Panc1 (cell line): Measurements from ENCODE around the gene LRIT3. TPM values are rescaled to one million over a fixed set of nuclear protein-coding genes. Genes with fewer than 3 reads are reported as not detected.

Experiments used
- ATAC-seq: fragments of 200-7000 bp; cut with Tn5 transposase; 2 replicates; pipeline ENCODE4 v1.9.1; 2020; ENCODE audit warnings: mild to moderate bottlenecking, moderate library complexity
- BruUV-seq: library from RNA; stranded (reverse); fragments of 400-500 nt; replicated peaks from 2 replicates; lab custom pipeline; 2021; lab: Mats Ljungman, UMichigan
- CTCF ChIA-PET: fragments of 300-600 bp; sonication (Branson Sonifier 250); formaldehyde crosslinking; loops from one replicate; lab custom pipeline; 2022; ENCODE audit warnings: antibody characterized with exemption; lab: Charles Lee
- POLR2A ChIA-PET: fragments of 300-600 bp; sonication (Branson Sonifier 250); formaldehyde crosslinking; loops from one replicate; lab custom pipeline; 2022; ENCODE audit warnings: antibody characterized with exemption; lab: Charles Lee
- DNase-seq: peaks from one replicate; pipeline ENCODE4 v3.0.0-alpha.2; 2010; ENCODE audit warnings: low read depth, low spot score
- H3K27ac ChIP-seq: 2 replicates; pipeline ENCODE4 v1.5.1; 2011; ENCODE audit warnings: mild to moderate bottlenecking, low read length, inconsistent platforms
- H3K27me3 ChIP-seq: fragments of 200-500 bp; sonication (Bioruptor generic); 2 replicates; pipeline ENCODE4 v1.6.0; 2014; ENCODE audit warnings: low read length, inconsistent platforms; ENCODE audit not compliant: control insufficient read depth, insufficient read depth
- H3K36me3 ChIP-seq: fragments of 200-500 bp; sonication (Bioruptor generic); 2 replicates; pipeline ENCODE4 v1.5.1; 2014; ENCODE audit warnings: inconsistent platforms, mild to moderate bottlenecking, low read length, moderate library complexity; ENCODE audit not compliant: control insufficient read depth, insufficient read depth
- H3K4me1 ChIP-seq: 2 replicates; pipeline ENCODE4 v1.5.1; 2011; ENCODE audit warnings: inconsistent platforms, mild to moderate bottlenecking, low read length, moderate library complexity; ENCODE audit not compliant: control insufficient read depth, insufficient read depth
- H3K4me3 ChIP-seq, 2 experiments: 2 replicates each; pipeline ENCODE4 v1.5.1; 2011 to 2012; ENCODE audit warnings: low read depth in 2 of 2, low read length in 2 of 2, mild to moderate bottlenecking in 2 of 2, inconsistent platforms in 1 of 2, moderate library complexity in 1 of 2
- H3K9me3 ChIP-seq: fragments of 200-500 bp; sonication (Bioruptor generic); 2 replicates; pipeline ENCODE4 v1.5.1; 2014; ENCODE audit warnings: low read depth, mild to moderate bottlenecking, inconsistent platforms, low read length, moderate library complexity; ENCODE audit not compliant: control insufficient read depth, insufficient read depth
- CTCF ChIP-seq: fragments of 450-650 bp; IDR thresholded peaks from 2 replicates; pipeline ENCODE4 v1.5.1; 2017; ENCODE audit warnings: mild to moderate bottlenecking
- POLR2AphosphoS5 ChIP-seq: IDR thresholded peaks from 2 replicates; pipeline ENCODE4 v1.6.1; 2012; ENCODE audit warnings: mild to moderate bottlenecking, low read depth, low read length, moderate library complexity
- SIN3A ChIP-seq: IDR thresholded peaks from 2 replicates; pipeline ENCODE4 v1.6.1; 2012; ENCODE audit warnings: low read depth, mild to moderate bottlenecking, low read length, moderate library complexity, borderline replicate concordance; ENCODE audit not compliant: insufficient read depth
- TCF7L2 ChIP-seq: IDR thresholded peaks from 2 replicates; pipeline ENCODE4 v1.6.1; 2011; ENCODE audit warnings: mild to moderate bottlenecking, low read depth, low read length, inconsistent platforms
- in situ Hi-C: cut with HindIII; loops from 2 replicates; pipeline ENCODE4 v1.10.0; 2016; ENCODE audit warnings: low sequenced_read_pairs, low pct_unique_long_range_greater_than_20kb
- intact Hi-C: fragments of 100-400 bp; cut with micrococcal nuclease; formaldehyde crosslinking; loops from one replicate; pipeline ENCODE4 v1.10.0; 2022; ENCODE audit not compliant: unreplicated experiment
- total RNA-seq: library from RNA; stranded (reverse); gene quantifications from one replicate; pipeline ENCODE4 v1.2.1, GENCODE V29; 2021; ENCODE audit not compliant: unreplicated experiment
- TF ChIP-seq, protein P1 (sequence below), 2 experiments: IDR thresholded peaks; 2 replicates each; pipeline ENCODE4 v1.6.1; 2011 to 2012; ENCODE audit warnings: low read depth in 2 of 2, control low read depth in 1 of 2, low read length in 1 of 2, mild to moderate bottlenecking in 1 of 2, moderate library complexity in 1 of 2; ENCODE audit not compliant: insufficient read depth in 1 of 2

The LRIT3 gene
- total RNA-seq, 1 experiment from 2014 or later: 0.05 TPM

DNA sequence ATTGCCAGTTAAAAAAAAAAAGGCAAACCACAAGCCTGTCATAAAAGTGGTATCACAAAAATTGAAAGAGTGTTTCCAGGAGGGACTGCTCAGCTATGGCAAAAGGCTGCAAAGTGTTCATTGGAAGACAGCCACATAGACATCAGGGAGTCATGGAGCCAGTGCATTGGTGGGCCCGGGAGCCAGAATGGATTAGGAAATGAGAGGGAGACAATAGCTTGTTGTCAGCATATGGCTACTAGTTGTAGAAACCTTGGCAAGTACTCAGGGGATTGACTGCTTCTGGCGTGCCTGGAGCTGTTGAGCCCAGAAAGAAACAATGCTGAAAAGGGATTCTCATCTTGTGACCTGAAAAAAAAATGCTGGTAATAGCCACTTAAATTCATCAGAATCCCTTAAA lies 27.3 kb upstream of the LRIT3 start:
- Histone ChIP-seq H3K36me3 (peaks cover 38% of the 10 kb centered on the region), H3K9me3 (no peaks in the 10 kb centered on the region), H3K4me3 (no peak overlapping the region), H3K27me3 (no peaks in the 10 kb centered on the region), H3K4me1 (peaks cover 5% of the 10 kb centered on the region; the same call in 1 of the 2 replicates), H3K27ac (no peak overlapping the region)
- no peak for ATAC-seq
- intact Hi-C loops: loop anchor here (10.0 kb wide), 1 partner anchor 154 kb away; no protein-coding TSS in a partner anchor
- in situ Hi-C loops: no loop called here
- ChIA-PET CTCF (no interaction called here), POLR2A (no interaction called here)
- TF ChIP-seq SIN3A (no peak), TCF7L2 (no peak), POLR2AphosphoS5 (no peak), CTCF (no peak)
- TF ChIP-seq, protein P1, sequence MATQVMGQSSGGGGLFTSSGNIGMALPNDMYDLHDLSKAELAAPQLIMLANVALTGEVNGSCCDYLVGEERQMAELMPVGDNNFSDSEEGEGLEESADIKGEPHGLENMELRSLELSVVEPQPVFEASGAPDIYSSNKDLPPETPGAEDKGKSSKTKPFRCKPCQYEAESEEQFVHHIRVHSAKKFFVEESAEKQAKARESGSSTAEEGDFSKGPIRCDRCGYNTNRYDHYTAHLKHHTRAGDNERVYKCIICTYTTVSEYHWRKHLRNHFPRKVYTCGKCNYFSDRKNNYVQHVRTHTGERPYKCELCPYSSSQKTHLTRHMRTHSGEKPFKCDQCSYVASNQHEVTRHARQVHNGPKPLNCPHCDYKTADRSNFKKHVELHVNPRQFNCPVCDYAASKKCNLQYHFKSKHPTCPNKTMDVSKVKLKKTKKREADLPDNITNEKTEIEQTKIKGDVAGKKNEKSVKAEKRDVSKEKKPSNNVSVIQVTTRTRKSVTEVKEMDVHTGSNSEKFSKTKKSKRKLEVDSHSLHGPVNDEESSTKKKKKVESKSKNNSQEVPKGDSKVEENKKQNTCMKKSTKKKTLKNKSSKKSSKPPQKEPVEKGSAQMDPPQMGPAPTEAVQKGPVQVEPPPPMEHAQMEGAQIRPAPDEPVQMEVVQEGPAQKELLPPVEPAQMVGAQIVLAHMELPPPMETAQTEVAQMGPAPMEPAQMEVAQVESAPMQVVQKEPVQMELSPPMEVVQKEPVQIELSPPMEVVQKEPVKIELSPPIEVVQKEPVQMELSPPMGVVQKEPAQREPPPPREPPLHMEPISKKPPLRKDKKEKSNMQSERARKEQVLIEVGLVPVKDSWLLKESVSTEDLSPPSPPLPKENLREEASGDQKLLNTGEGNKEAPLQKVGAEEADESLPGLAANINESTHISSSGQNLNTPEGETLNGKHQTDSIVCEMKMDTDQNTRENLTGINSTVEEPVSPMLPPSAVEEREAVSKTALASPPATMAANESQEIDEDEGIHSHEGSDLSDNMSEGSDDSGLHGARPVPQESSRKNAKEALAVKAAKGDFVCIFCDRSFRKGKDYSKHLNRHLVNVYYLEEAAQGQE (IDR thresholded peaks at IDR 0.05; ENCODE audit: insufficient read depth in 1 of 2, low read depth in 2 of 2, low read length in 1 of 2): no peak
- no TSS peak for BruUV-seq
- no peak for DNase-seq

DNA sequence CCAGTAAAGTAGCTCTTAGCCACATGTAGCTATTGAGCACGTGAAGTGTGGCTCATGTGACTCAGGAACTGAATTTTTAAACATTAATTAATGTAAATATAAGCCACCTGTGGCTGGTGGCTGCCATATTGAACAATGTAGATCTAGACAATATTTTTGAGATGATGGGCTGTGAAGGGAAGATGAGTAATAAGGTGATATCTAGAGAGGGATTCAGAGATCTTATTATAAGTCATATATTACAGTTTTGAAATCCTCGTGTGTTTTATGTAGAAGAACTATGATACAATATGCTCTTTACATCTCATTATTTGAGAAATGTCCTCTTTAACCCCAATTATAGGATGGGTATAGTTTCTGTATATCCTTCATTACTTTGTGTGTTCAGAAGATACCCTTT lies 26.7 kb upstream of the LRIT3 start:
- H3K4me1 ChIP-seq: peaks cover 5% of the 10 kb centered on the region; the same call in 1 of the 2 replicates
- in situ Hi-C loops: no loop called here
- H3K36me3 ChIP-seq: peaks cover 37% of the 10 kb centered on the region
- no peak overlapping the region for H3K4me3 ChIP-seq
- intact Hi-C loops: loop anchor here (10.0 kb wide), 1 partner anchor 154 kb away; no protein-coding TSS in a partner anchor
- H3K9me3 ChIP-seq: no peaks in the 10 kb centered on the region
- H3K27me3 ChIP-seq: no peaks in the 10 kb centered on the region
- BruUV-seq: no TSS peak
- ChIA-PET POLR2A (no interaction called here), CTCF (no interaction called here)
- ATAC-seq (no peak), DNase-seq (no peak)
- no peak for TF ChIP-seq CTCF
- TF ChIP-seq POLR2AphosphoS5: no peak
- TF ChIP-seq, protein P1 (IDR thresholded peaks at IDR 0.05; ENCODE audit: insufficient read depth in 1 of 2, low read depth in 2 of 2, low read length in 1 of 2): no peak
- TF ChIP-seq SIN3A: no peak
- TF ChIP-seq TCF7L2: no peak
- no peak overlapping the region for H3K27ac ChIP-seq
